Activated CD4-positive, alpha-beta memory T cell treated with anti-CD3 and anti-CD28 coated beads for 36 hours (primary cell): ENCODE data around the gene HSPA2. TPM values are rescaled to one million over a fixed set of nuclear protein-coding genes. Genes with fewer than 3 reads are reported as not detected.
"Not testable (repeated sequence)": the region's sequence is repeated elsewhere in the genome, so short reads cannot be mapped to it uniquely, and the experiment has no call there.

Experiments
- CTCF ChIA-PET: fragments of 350-600 bp; sonication (Branson Sonifier 250); formaldehyde crosslinking; loops from one replicate; lab custom pipeline; 2021; ENCODE audit warnings: antibody characterized with exemption, inconsistent platforms; lab: Charles Lee
- POLR2A ChIA-PET: fragments of 350-600 bp; sonication (Branson Sonifier 250); formaldehyde crosslinking; loops from one replicate; lab custom pipeline; 2021; ENCODE audit warnings: antibody characterized with exemption; lab: Charles Lee
- DNase-seq: peaks from one replicate; pipeline ENCODE4 v3.0.0-alpha.2; 2020
- H3K27ac Mint-ChIP-seq: one replicate; pipeline ENCODE4 v1.8.0; 2021; ENCODE audit warnings: mixed read lengths
- H3K27me3 Mint-ChIP-seq: one replicate; pipeline ENCODE4 v1.8.0; 2021; ENCODE audit warnings: mixed read lengths
- H3K36me3 Mint-ChIP-seq: one replicate; pipeline ENCODE4 v1.8.0; 2021; ENCODE audit warnings: mixed read lengths
- H3K4me1 Mint-ChIP-seq: one replicate; pipeline ENCODE4 v1.8.0; 2021; ENCODE audit warnings: low read depth, mixed read lengths
- H3K4me3 Mint-ChIP-seq: one replicate; pipeline ENCODE4 v1.8.0; 2021; ENCODE audit warnings: mild to moderate bottlenecking, mixed read lengths
- H3K9me3 Mint-ChIP-seq: one replicate; pipeline ENCODE4 v1.8.0; 2021; ENCODE audit warnings: mixed read lengths
- intact Hi-C: fragments of 100-400 bp; cut with micrococcal nuclease; formaldehyde crosslinking; loops from one replicate; pipeline ENCODE4 v1.15.1; 2023
- total RNA-seq, 2 experiments: library from RNA; stranded (reverse); gene quantifications; one replicate each; pipeline ENCODE4 v1.2.3, GENCODE V29; 2021

HSPA2 gene
- total RNA-seq, 2 experiments from 2014 or later = 6.6 to 6.7 TPM

- Mint-ChIP-seq H3K36me3 (no peaks in the 10 kb centered on the region), H3K27me3 (peaks cover 3% of the 10 kb centered on the region), H3K9me3 (no peaks in the 10 kb centered on the region), H3K4me1 (peaks cover 3% of the 10 kb centered on the region), H3K27ac (no peak overlapping the region), H3K4me3 (no peak overlapping the region)
- intact Hi-C loops = no loop called here
- DNase-seq = no peak
- ChIA-PET POLR2A (no interaction called here), CTCF (no interaction called here)
Observed at GRCh38 chr14:64562436-64562835, 21.9 kb downstream of the HSPA2 start.

- no peak overlapping the region for H3K27ac Mint-ChIP-seq
- H3K4me3 Mint-ChIP-seq = no peak overlapping the region
- ChIA-PET POLR2A (no interaction called here), CTCF (no interaction called here)
- H3K36me3 Mint-ChIP-seq = no peaks in the 10 kb centered on the region
- H3K9me3 Mint-ChIP-seq = no peaks in the 10 kb centered on the region
- intact Hi-C loops = no loop called here
- H3K4me1 Mint-ChIP-seq = peaks cover 3% of the 10 kb centered on the region
- no peak for DNase-seq
- peaks cover 3% of the 10 kb centered on the region for H3K27me3 Mint-ChIP-seq
Observed at GRCh38 chr14:64563696-64564095, 23.2 kb downstream of the HSPA2 start.

GRCh38 chr14:64566651-64567122 is 26.1 kb downstream of the HSPA2 start:
- Mint-ChIP-seq H3K4me1 (no peaks in the 10 kb centered on the region), H3K4me3 (no peak overlapping the region), H3K27ac (no peak overlapping the region), H3K27me3 (peaks cover 3% of the 10 kb centered on the region), H3K9me3 (no peaks in the 10 kb centered on the region), H3K36me3 (no peaks in the 10 kb centered on the region)
- ChIA-PET CTCF (no interaction called here), POLR2A (no interaction called here)
- DNase-seq = no peak
- intact Hi-C loops = no loop called here

- intact Hi-C loops = no loop called here
- H3K9me3 Mint-ChIP-seq = no peaks in the 10 kb centered on the region
- H3K27ac Mint-ChIP-seq = no peak overlapping the region
- no peaks in the 10 kb centered on the region for H3K4me1 Mint-ChIP-seq
- no peak for DNase-seq
- ChIA-PET POLR2A (no interaction called here), CTCF (no interaction called here)
- H3K4me3 Mint-ChIP-seq = no peak overlapping the region
- H3K27me3 Mint-ChIP-seq = peaks cover 1% of the 10 kb centered on the region
- H3K36me3 Mint-ChIP-seq = no peaks in the 10 kb centered on the region
Observed at GRCh38 chr14:64569138-64569631, 28.6 kb downstream of the HSPA2 start.

GRCh38 chr14:64569646-64570045 is 29.1 kb downstream of the HSPA2 start:
- H3K9me3 Mint-ChIP-seq, H3K4me3 Mint-ChIP-seq, H3K27me3 Mint-ChIP-seq, intact Hi-C loops, CTCF ChIA-PET, H3K36me3 Mint-ChIP-seq, POLR2A ChIA-PET, DNase-seq, H3K4me1 Mint-ChIP-seq, H3K27ac Mint-ChIP-seq: not testable (repeated sequence)

- ChIA-PET CTCF (no interaction called here), POLR2A (no interaction called here)
- no peak overlapping the region for H3K27ac Mint-ChIP-seq
- intact Hi-C loops = no loop called here
- no peaks in the 10 kb centered on the region for H3K4me1 Mint-ChIP-seq
- no peaks in the 10 kb centered on the region for H3K27me3 Mint-ChIP-seq
- no peaks in the 10 kb centered on the region for H3K9me3 Mint-ChIP-seq
- no peaks in the 10 kb centered on the region for H3K36me3 Mint-ChIP-seq
- DNase-seq = no peak
- no peak overlapping the region for H3K4me3 Mint-ChIP-seq
Observed at GRCh38 chr14:64572386-64573104, 32.0 kb downstream of the HSPA2 start.

- POLR2A ChIA-PET = no interaction called here
- H3K4me3 Mint-ChIP-seq = no peak overlapping the region
- no peak for DNase-seq
- CTCF ChIA-PET = no interaction called here
- H3K27ac Mint-ChIP-seq = no peak overlapping the region
- H3K36me3 Mint-ChIP-seq = no peaks in the 10 kb centered on the region
- H3K27me3 Mint-ChIP-seq = no peaks in the 10 kb centered on the region
- intact Hi-C loops = no loop called here
- no peaks in the 10 kb centered on the region for H3K9me3 Mint-ChIP-seq
- no peaks in the 10 kb centered on the region for H3K4me1 Mint-ChIP-seq
Observed at GRCh38 chr14:64573109-64573508, 32.6 kb downstream of the HSPA2 start.

GRCh38 chr14:64574371-64575107 is 34.0 kb downstream of the HSPA2 start:
- H3K4me3 Mint-ChIP-seq = no peak overlapping the region
- CTCF ChIA-PET = no interaction called here
- intact Hi-C loops = no loop called here
- no peaks in the 10 kb centered on the region for H3K27me3 Mint-ChIP-seq
- DNase-seq = no peak
- H3K9me3 Mint-ChIP-seq = no peaks in the 10 kb centered on the region
- POLR2A ChIA-PET = no interaction called here
- H3K4me1 Mint-ChIP-seq = no peaks in the 10 kb centered on the region
- no peaks in the 10 kb centered on the region for H3K36me3 Mint-ChIP-seq
- H3K27ac Mint-ChIP-seq = no peak overlapping the region

- no peaks in the 10 kb centered on the region for H3K36me3 Mint-ChIP-seq
- H3K4me1 Mint-ChIP-seq = no peaks in the 10 kb centered on the region
- POLR2A ChIA-PET = no interaction called here
- CTCF ChIA-PET = no interaction called here
- no peak overlapping the region for H3K27ac Mint-ChIP-seq
- H3K9me3 Mint-ChIP-seq = no peaks in the 10 kb centered on the region
- intact Hi-C loops = no loop called here
- DNase-seq = no peak
- no peak overlapping the region for H3K4me3 Mint-ChIP-seq
- H3K27me3 Mint-ChIP-seq = no peaks in the 10 kb centered on the region
Observed at GRCh38 chr14:64577211-64577610, 36.7 kb downstream of the HSPA2 start.

- no peak for DNase-seq
- intact Hi-C loops = no loop called here
- H3K27ac Mint-ChIP-seq = no peak overlapping the region
- no peaks in the 10 kb centered on the region for H3K4me1 Mint-ChIP-seq
- POLR2A ChIA-PET = no interaction called here
- no peaks in the 10 kb centered on the region for H3K36me3 Mint-ChIP-seq
- CTCF ChIA-PET = interaction anchor here (0.9 kb wide), 1 partner anchor 311 kb away, joined by 3 read pairs; no protein-coding TSS in a partner anchor
- H3K4me3 Mint-ChIP-seq = no peak overlapping the region
- no peaks in the 10 kb centered on the region for H3K9me3 Mint-ChIP-seq
- H3K27me3 Mint-ChIP-seq = no peaks in the 10 kb centered on the region
Observed at GRCh38 chr14:64580467-64580866, 39.9 kb downstream of the HSPA2 start.

- H3K27ac Mint-ChIP-seq = no peak overlapping the region
- ChIA-PET CTCF (interaction anchor here (0.9 kb wide), 1 partner anchor 310 kb away, joined by 3 read pairs; no protein-coding TSS in a partner anchor), POLR2A (no interaction called here)
- no peaks in the 10 kb centered on the region for H3K27me3 Mint-ChIP-seq
- no peaks in the 10 kb centered on the region for H3K36me3 Mint-ChIP-seq
- no peak overlapping the region for H3K4me3 Mint-ChIP-seq
- no peaks in the 10 kb centered on the region for H3K4me1 Mint-ChIP-seq
- no peak for DNase-seq
- intact Hi-C loops = no loop called here
- H3K9me3 Mint-ChIP-seq = no peaks in the 10 kb centered on the region
Observed at GRCh38 chr14:64581363-64581762, 40.8 kb downstream of the HSPA2 start.

GRCh38 chr14:64581817-64582216 is 41.3 kb downstream of the HSPA2 start:
- Mint-ChIP-seq H3K9me3 (no peaks in the 10 kb centered on the region), H3K36me3 (no peaks in the 10 kb centered on the region), H3K27me3 (no peaks in the 10 kb centered on the region), H3K27ac (no peak overlapping the region), H3K4me3 (no peak overlapping the region), H3K4me1 (no peaks in the 10 kb centered on the region)
- intact Hi-C loops = no loop called here
- CTCF ChIA-PET = no interaction called here
- DNase-seq = no peak
- POLR2A ChIA-PET = no interaction called here
